Keratinocyte (primary cell): Measurements from ENCODE around the gene EFCAB9.

ENCODE experiments used
- CTCF ChIP-seq, 3 experiments: IDR thresholded peaks in 1 of 3; conservative IDR thresholded peaks in 1 of 3; optimal IDR thresholded peaks in 1 of 3; 2 replicates in 2 of 3; 3 replicates in 1 of 3; pipeline versions ENCODE3 to v1.5.1; 2011; ENCODE audit warnings: low read length in 3 of 3, mild to moderate bottlenecking in 3 of 3, moderate library complexity in 2 of 3, control low read depth in 1 of 3, inconsistent platforms in 1 of 3; ENCODE audit not compliant: insufficient read depth in 2 of 3; ENCODE audit errors: extremely low read depth in 1 of 3
- EZH2 ChIP-seq: IDR thresholded peaks from one replicate; pipeline ENCODE4 v1.6.1; 2012; ENCODE audit warnings: inconsistent platforms, mild to moderate bottlenecking, low read length, moderate library complexity

GRCh38 chr5:172180936-172181335 lies 13.0 kb upstream of the EFCAB9 start:
- TF ChIP-seq CTCF (optimal IDR thresholded peaks at IDR 0.05 in 1 of 3, IDR thresholded peaks at IDR 0.05 in 1 of 3, conservative IDR thresholded peaks at IDR 0.05 in 1 of 3; ENCODE audit: extremely low read depth in 1 of 3, insufficient read depth in 2 of 3, low read length in 3 of 3): no peak
- TF ChIP-seq EZH2: no peak
